Stimulated activated CD8-positive, alpha-beta memory T cell treated with anti-CD3 and anti-CD28 coated beads, Interleukin-7, amount 100 ng/mL, for 24 hours (primary cell): ENCODE measurements around the gene COL23A1.

Experiments used
- DNase-seq: peaks from one replicate; pipeline ENCODE4 v3.0.0-alpha.2; 2020; ENCODE audit warnings: low read depth

The COL23A1 gene

GRCh38 chr5:178357121-178357521 lies 233.1 kb downstream of the COL23A1 start:
- DNase-seq, result no peak

- no peak for DNase-seq
Observed at GRCh38 chr5:178356431-178356872, 233.7 kb downstream of the COL23A1 start.

- DNase-seq, result no peak
Observed at GRCh38 chr5:178355671-178356070, 234.5 kb downstream of the COL23A1 start.

GRCh38 chr5:178353461-178353860 lies 236.7 kb downstream of the COL23A1 start:
- DNase-seq, result no peak

- no peak for DNase-seq
Observed at GRCh38 chr5:178352035-178352349, 238.2 kb downstream of the COL23A1 start.

GRCh38 chr5:178351221-178352034 lies 238.8 kb downstream of the COL23A1 start:
- DNase-seq, result no peak

GRCh38 chr5:178350361-178351220 lies 239.6 kb downstream of the COL23A1 start:
- DNase-seq, result no peak

GRCh38 chr5:178349625-178350353 lies 240.4 kb downstream of the COL23A1 start:
- no peak for DNase-seq

- DNase-seq, result no peak
Observed at GRCh38 chr5:178349075-178349511, 241.1 kb downstream of the COL23A1 start.

GRCh38 chr5:178348356-178349074 lies 241.7 kb downstream of the COL23A1 start:
- no peak for DNase-seq

- no peak for DNase-seq
Observed at GRCh38 chr5:178347956-178348355, 242.2 kb downstream of the COL23A1 start.

- no peak for DNase-seq
Observed at GRCh38 chr5:178346607-178347334, 243.4 kb downstream of the COL23A1 start.

- no peak for DNase-seq
Observed at GRCh38 chr5:178343306-178343705, 246.9 kb downstream of the COL23A1 start.

- no peak for DNase-seq
Observed at GRCh38 chr5:178341851-178342140, 248.4 kb downstream of the COL23A1 start.

GRCh38 chr5:178341091-178341850 lies 248.9 kb downstream of the COL23A1 start:
- DNase-seq, result no peak

- no peak for DNase-seq
Observed at GRCh38 chr5:178340637-178341036, 249.6 kb downstream of the COL23A1 start.

- no peak for DNase-seq
Observed at GRCh38 chr5:178340187-178340586, 250.0 kb downstream of the COL23A1 start.

- DNase-seq, result no peak
Observed at GRCh38 chr5:178339272-178339671, 250.9 kb downstream of the COL23A1 start.

GRCh38 chr5:178338750-178339144 lies 251.4 kb downstream of the COL23A1 start:
- no peak for DNase-seq

GRCh38 chr5:178338126-178338749 lies 252.0 kb downstream of the COL23A1 start:
- no peak for DNase-seq
